ENCODE measurements around the gene AMH.
A peak's percentile ranks its signal among the peaks of the same experiment; 100 is the strongest.

The AMH gene

DNA sequence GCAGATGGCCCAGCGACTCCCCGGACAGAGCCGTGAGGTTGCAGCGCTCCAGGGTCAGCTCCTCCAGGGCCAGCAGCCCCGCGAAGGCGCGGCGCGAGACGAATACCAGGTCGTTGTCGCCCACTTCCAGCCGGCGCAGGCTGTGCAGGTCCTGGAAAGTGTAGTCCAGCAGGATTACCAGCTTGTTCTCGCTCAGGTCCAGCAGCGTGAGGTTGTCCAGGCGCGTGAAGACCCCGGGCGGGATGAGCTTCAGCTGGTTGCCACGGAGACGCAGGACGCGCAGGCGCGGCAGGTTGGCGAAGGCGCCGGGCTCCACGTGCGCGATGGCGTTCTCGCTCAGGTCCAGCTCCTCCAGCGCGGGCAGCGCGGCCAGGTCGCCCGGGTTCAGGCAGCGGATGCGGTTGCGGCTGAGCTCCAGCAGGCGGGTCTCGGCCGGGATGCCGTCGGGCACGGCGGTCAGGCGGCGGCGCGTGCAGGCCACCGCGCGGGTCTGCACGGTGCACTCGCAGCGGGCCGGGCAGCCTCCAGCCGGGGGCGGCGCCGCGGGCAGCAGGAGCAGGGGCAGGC lies 42.1 kb downstream of the AMH start:
- DNase-seq = peak in 1 of 3 donors; percentile 18
- no peak overlapping the region for H3K27ac ChIP-seq (ENCODE audit: insufficient read depth in 1 of 2, low read depth in 1 of 2, low read length in 2 of 2, poor library complexity in 1 of 2, severe bottlenecking in 2 of 2)
- H3K27me3 ChIP-seq (replicated peaks in 2 of 5; ENCODE audit: control insufficient read depth in 4 of 5, insufficient read depth in 5 of 5, low read length in 4 of 5) = no peaks in the 10 kb centered on the region
- H3K4me3 ChIP-seq (ENCODE audit: control insufficient read depth in 1 of 7, extremely low read depth in 1 of 7, insufficient read depth in 4 of 7, low read depth in 2 of 7, low read length in 6 of 7) = peak overlapping the region; percentile 44 to 85 (median 74)
- no peaks in the 10 kb centered on the region for H3K9me3 ChIP-seq (ENCODE audit: control extremely low read depth in 1 of 5, control insufficient read depth in 4 of 5, insufficient read depth in 2 of 5, low read depth in 1 of 5, low read length in 4 of 5)
- ChIA-PET CTCF (interaction anchor here (1.0 to 2.2 kb wide), 4 partner anchors 14 to 42 kb away, joined by 3 to 10 read pairs (median 3); no protein-coding TSS in a partner anchor), POLR2A (interaction anchor here (0.6 to 1.7 kb wide), 6 partner anchors 11 to 34 kb away, joined by 3 to 7 read pairs (median 6); no protein-coding TSS in a partner anchor)
- peaks cover 0 to 71% (median 69%) of the 10 kb centered on the region in 4 experiments for H3K4me1 ChIP-seq (ENCODE audit: control extremely low read depth in 1 of 4, control insufficient read depth in 4 of 4, insufficient read depth in 4 of 4, low read length in 3 of 4)
- H3K36me3 ChIP-seq (ENCODE audit: control insufficient read depth in 4 of 4, insufficient read depth in 4 of 4, low read length in 3 of 4) = peaks cover 0 to 36% (median 20%) of the 10 kb centered on the region in 4 experiments
- 54% methylated on average over 53 of the region's 67 CpGs for WGBS (ENCODE audit: insufficient coverage)

DNA sequence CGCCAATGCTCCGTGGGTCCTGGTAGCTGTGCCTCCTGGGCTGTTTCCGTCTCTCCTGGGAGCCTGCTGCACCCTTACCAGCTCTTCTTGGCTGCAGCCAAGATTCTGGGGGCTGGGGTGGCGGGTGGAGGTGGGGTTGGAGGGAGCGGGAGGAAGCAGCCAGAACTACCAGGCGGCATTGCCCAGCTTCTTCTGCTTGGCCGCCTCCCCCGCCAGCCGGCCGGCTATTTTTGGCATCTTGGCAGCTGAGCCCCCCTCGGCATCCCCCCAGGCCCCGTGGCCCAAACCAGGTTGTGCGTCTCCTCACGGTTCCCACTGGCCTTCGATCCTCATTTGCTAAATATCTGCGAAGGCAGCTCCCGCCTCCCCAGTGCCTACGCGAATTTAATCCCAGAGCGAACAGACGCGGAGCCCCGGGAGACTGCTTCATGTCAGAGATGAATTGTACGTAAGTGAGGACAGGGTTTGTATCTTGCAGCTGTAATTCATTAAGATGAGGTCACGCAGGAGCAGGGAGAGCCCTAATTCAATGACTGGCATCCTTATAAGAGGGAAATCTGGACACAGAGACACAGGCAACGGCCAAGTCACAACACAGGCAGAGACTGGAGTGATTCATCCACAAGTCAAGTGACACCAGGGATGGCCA lies 45.7 kb downstream of the AMH start:
- no peaks in the 10 kb centered on the region for H3K9me3 ChIP-seq (ENCODE audit: control extremely low read depth in 1 of 5, control insufficient read depth in 4 of 5, insufficient read depth in 2 of 5, low read depth in 1 of 5, low read length in 4 of 5)
- H3K27me3 ChIP-seq (replicated peaks in 2 of 5; ENCODE audit: control insufficient read depth in 4 of 5, insufficient read depth in 5 of 5, low read length in 4 of 5) = no peaks in the 10 kb centered on the region
- ChIA-PET CTCF (interaction anchor here (0.6 to 1.5 kb wide), 9 partner anchors 9 to 100 kb away, joined by 3 to 8 read pairs (median 4); partner anchors contain the start of gene AMH), POLR2A (interaction anchor here (0.6 to 1.8 kb wide), 7 partner anchors 10 to 137 kb away, joined by 3 to 7 read pairs (median 4); no protein-coding TSS in a partner anchor)
- peaks cover 0 to 44% (median 38%) of the 10 kb centered on the region in 4 experiments for H3K4me1 ChIP-seq (ENCODE audit: control extremely low read depth in 1 of 4, control insufficient read depth in 4 of 4, insufficient read depth in 4 of 4, low read length in 3 of 4)
- no peak overlapping the region for H3K4me3 ChIP-seq (ENCODE audit: control insufficient read depth in 1 of 7, extremely low read depth in 1 of 7, insufficient read depth in 4 of 7, low read depth in 2 of 7, low read length in 6 of 7)
- H3K27ac ChIP-seq (ENCODE audit: insufficient read depth in 1 of 2, low read depth in 1 of 2, low read length in 2 of 2, poor library complexity in 1 of 2, severe bottlenecking in 2 of 2) = no peak overlapping the region
- DNase-seq = no peak
- WGBS (ENCODE audit: insufficient coverage) = 76% methylated on average over 20 of the region's 26 CpGs
- peaks cover 2 to 42% (median 21%) of the 10 kb centered on the region in 4 experiments for H3K36me3 ChIP-seq (ENCODE audit: control insufficient read depth in 4 of 4, insufficient read depth in 4 of 4, low read length in 3 of 4)

DNA sequence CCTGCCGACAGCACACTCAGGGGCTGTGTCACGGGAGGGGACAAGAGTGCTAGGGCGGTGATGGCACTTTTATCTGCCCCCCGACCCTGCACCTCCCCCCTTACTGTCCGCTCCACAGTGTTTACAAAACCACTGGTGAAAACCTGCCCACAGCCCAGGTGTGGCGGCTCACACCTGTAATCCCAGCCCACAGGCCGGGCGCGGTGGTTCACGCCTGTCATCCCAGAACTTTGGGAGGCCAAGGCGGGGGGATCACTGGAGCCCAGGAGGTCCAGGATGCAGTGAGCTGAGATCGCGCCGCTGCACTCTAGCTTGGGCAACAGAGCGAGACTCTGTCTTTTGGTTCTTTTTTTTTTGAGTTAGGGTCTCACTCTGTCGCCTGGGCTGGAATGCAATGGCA lies 47.0 kb downstream of the AMH start:
- no peaks in the 10 kb centered on the region for H3K27me3 ChIP-seq (replicated peaks in 2 of 5; ENCODE audit: control insufficient read depth in 4 of 5, insufficient read depth in 5 of 5, low read length in 4 of 5)
- ChIA-PET CTCF (interaction anchor here (1.6 kb wide), 1 partner anchor 10 kb away, joined by 6 read pairs; no protein-coding TSS in a partner anchor), POLR2A (interaction anchor here (0.5 to 1.1 kb wide), 5 partner anchors 14 to 1390 kb away, joined by 3 to 5 read pairs (median 5); partner anchors contain the start of gene PEAK3)
- peaks cover 2 to 42% (median 20%) of the 10 kb centered on the region in 4 experiments for H3K36me3 ChIP-seq (ENCODE audit: control insufficient read depth in 4 of 4, insufficient read depth in 4 of 4, low read length in 3 of 4)
- no peak overlapping the region for H3K4me3 ChIP-seq (ENCODE audit: control insufficient read depth in 1 of 7, extremely low read depth in 1 of 7, insufficient read depth in 4 of 7, low read depth in 2 of 7, low read length in 6 of 7)
- peaks cover 0 to 36% (median 33%) of the 10 kb centered on the region in 4 experiments for H3K4me1 ChIP-seq (ENCODE audit: control extremely low read depth in 1 of 4, control insufficient read depth in 4 of 4, insufficient read depth in 4 of 4, low read length in 3 of 4)
- no peak overlapping the region for H3K27ac ChIP-seq (ENCODE audit: insufficient read depth in 1 of 2, low read depth in 1 of 2, low read length in 2 of 2, poor library complexity in 1 of 2, severe bottlenecking in 2 of 2)
- H3K9me3 ChIP-seq (ENCODE audit: control extremely low read depth in 1 of 5, control insufficient read depth in 4 of 5, insufficient read depth in 2 of 5, low read depth in 1 of 5, low read length in 4 of 5) = no peaks in the 10 kb centered on the region
- 98% methylated on average over 14 of the region's 16 CpGs for WGBS (ENCODE audit: insufficient coverage)
- DNase-seq = no peak

DNA sequence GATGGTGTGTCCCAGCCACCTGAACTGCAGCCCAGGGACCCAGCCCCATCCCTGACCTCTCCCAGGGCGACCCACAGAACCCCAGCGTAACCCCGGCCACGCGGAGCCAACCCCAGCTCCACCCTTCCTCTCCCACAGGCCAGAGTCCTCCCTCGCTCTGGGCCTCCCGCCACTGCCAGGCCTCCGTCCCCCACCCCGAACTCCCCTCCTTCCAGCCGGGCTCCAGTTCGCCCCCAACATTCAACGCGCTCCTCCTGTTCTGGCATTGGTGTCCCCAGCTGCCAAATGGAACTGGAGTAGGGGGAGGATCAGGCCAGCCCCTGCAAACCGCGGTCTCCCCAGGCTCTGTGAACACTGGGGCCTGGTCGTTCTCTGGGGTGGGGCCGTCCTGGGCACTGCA lies 51.4 kb downstream of the AMH start:
- H3K4me1 ChIP-seq (ENCODE audit: control extremely low read depth in 1 of 4, control insufficient read depth in 4 of 4, insufficient read depth in 4 of 4, low read length in 3 of 4) = peaks cover 0 to 27% (median 18%) of the 10 kb centered on the region in 4 experiments
- no peak overlapping the region for H3K27ac ChIP-seq (ENCODE audit: insufficient read depth in 1 of 2, low read depth in 1 of 2, low read length in 2 of 2, poor library complexity in 1 of 2, severe bottlenecking in 2 of 2)
- CTCF ChIA-PET = interaction anchor here (1.0 kb wide), 1 partner anchor 146 kb away, joined by 3 read pairs; no protein-coding TSS in a partner anchor
- peaks cover 2 to 13% (median 7%) of the 10 kb centered on the region in 4 experiments for H3K36me3 ChIP-seq (ENCODE audit: control insufficient read depth in 4 of 4, insufficient read depth in 4 of 4, low read length in 3 of 4)
- peak in 1 of 3 donors; percentile 14 for DNase-seq
- WGBS (ENCODE audit: insufficient coverage) = 66% methylated on average over 5 of the region's 17 CpGs
- peaks cover 0 to 35% (median 12%) of the 10 kb centered on the region in 5 experiments for H3K27me3 ChIP-seq (replicated peaks in 2 of 5; ENCODE audit: control insufficient read depth in 4 of 5, insufficient read depth in 5 of 5, low read length in 4 of 5)
- POLR2A ChIA-PET = interaction anchor here (0.9 to 1.2 kb wide), 2 partner anchors 15 to 31 kb away, joined by 3 to 4 read pairs; no protein-coding TSS in a partner anchor
- no peak overlapping the region for H3K4me3 ChIP-seq (ENCODE audit: control insufficient read depth in 1 of 7, extremely low read depth in 1 of 7, insufficient read depth in 4 of 7, low read depth in 2 of 7, low read length in 6 of 7)
- H3K9me3 ChIP-seq (ENCODE audit: control extremely low read depth in 1 of 5, control insufficient read depth in 4 of 5, insufficient read depth in 2 of 5, low read depth in 1 of 5, low read length in 4 of 5) = no peaks in the 10 kb centered on the region

All from common myeloid progenitor, CD34-positive (primary cell).